ENCODE results near the gene SENP7. TPM values are rescaled to one million over a fixed set of nuclear protein-coding genes. Genes with fewer than 3 reads are reported as not detected.
"Not testable (repeated sequence)": the region's sequence is repeated elsewhere in the genome, so short reads cannot be mapped to it uniquely, and the experiment has no call there.

SENP7 gene
- polyA plus RNA-seq, 1 donor from 2014 or later, result 273 TPM

- Histone ChIP-seq H2AFZ (ENCODE audit: low read depth, low read length) (no peak overlapping the region), H3F3A (ENCODE audit: insufficient read depth, low read length, poor library complexity, severe bottlenecking) (no peaks in the 10 kb centered on the region), H3K9ac (ENCODE audit: low read length) (no peak overlapping the region), H3K4me2 (ENCODE audit: low read length) (no peak overlapping the region), H3K79me2 (replicated peaks; ENCODE audit: insufficient read depth, low read length) (peaks cover 26% of the 10 kb centered on the region), H3K4me3 (ENCODE audit: low read length) (no peak overlapping the region), H3K9me3 (ENCODE audit: low read length) (no peaks in the 10 kb centered on the region), H3K36me3 (ENCODE audit: insufficient read depth, low read length) (no peaks in the 10 kb centered on the region), H3K27me3 (ENCODE audit: insufficient read depth, low read depth, low read length) (no peaks in the 10 kb centered on the region), H4K20me1 (ENCODE audit: insufficient read depth) (no peaks in the 10 kb centered on the region), H3K9me2 (ENCODE audit: insufficient read depth, low read length) (no peaks in the 10 kb centered on the region), H3K27ac (ENCODE audit: low read length) (no peak overlapping the region)
- TF ChIP-seq EP300 (conservative IDR thresholded peaks at IDR 0.05; ENCODE audit: poor library complexity, severe bottlenecking) (no peak), REST (IDR thresholded peaks at IDR 0.05; ENCODE audit: borderline replicate concordance) (no peak), RAD21 (conservative IDR thresholded peaks at IDR 0.05) (no peak)
- TF ChIP-seq, protein P1, sequence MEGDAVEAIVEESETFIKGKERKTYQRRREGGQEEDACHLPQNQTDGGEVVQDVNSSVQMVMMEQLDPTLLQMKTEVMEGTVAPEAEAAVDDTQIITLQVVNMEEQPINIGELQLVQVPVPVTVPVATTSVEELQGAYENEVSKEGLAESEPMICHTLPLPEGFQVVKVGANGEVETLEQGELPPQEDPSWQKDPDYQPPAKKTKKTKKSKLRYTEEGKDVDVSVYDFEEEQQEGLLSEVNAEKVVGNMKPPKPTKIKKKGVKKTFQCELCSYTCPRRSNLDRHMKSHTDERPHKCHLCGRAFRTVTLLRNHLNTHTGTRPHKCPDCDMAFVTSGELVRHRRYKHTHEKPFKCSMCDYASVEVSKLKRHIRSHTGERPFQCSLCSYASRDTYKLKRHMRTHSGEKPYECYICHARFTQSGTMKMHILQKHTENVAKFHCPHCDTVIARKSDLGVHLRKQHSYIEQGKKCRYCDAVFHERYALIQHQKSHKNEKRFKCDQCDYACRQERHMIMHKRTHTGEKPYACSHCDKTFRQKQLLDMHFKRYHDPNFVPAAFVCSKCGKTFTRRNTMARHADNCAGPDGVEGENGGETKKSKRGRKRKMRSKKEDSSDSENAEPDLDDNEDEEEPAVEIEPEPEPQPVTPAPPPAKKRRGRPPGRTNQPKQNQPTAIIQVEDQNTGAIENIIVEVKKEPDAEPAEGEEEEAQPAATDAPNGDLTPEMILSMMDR (IDR thresholded peaks at IDR 0.05; ENCODE audit: poor library complexity, severe bottlenecking), result no peak
These were observed 54.6 kb downstream of the SENP7 start for GRCh38 chr3:101458387-101458786.

DNA sequence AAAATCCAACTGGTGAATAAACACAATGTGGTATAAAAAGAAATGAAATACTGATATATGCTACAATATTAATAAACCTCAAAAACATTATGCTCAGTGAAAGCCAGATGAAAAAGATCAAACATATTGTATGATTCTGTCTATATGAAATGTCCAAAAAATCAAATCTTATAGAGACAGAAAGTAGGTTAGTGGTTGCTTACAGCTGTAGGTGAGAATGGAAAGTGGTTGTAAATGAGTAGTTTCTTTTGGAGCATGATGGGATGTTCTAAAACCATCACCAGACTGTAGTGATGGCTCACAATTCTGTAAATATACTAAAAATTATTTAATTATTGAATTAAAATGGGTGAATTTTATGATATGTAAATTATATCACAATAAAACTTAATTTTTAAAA, 58.4 kb downstream of the SENP7 start:
- no peak overlapping the region for H3K4me3 ChIP-seq (ENCODE audit: low read length)
- H3K4me2 ChIP-seq (ENCODE audit: low read length), result no peak overlapping the region
- no peak for TF ChIP-seq EZH2 (IDR thresholded peaks at IDR 0.05; ENCODE audit: borderline replicate concordance, insufficient read depth, low read length, poor library complexity, severe bottlenecking)
- TF ChIP-seq POLR2AphosphoS5 (IDR thresholded peaks at IDR 0.05), result no peak
- no peak overlapping the region for H3K27ac ChIP-seq (ENCODE audit: low read length)
- H3F3A ChIP-seq (ENCODE audit: insufficient read depth, low read length, poor library complexity, severe bottlenecking), result no peaks in the 10 kb centered on the region
- H3K36me3 ChIP-seq (ENCODE audit: insufficient read depth, low read length), result no peaks in the 10 kb centered on the region
- H3K9me3 ChIP-seq (ENCODE audit: low read length), result no peaks in the 10 kb centered on the region
- no peaks in the 10 kb centered on the region for H3K27me3 ChIP-seq (ENCODE audit: insufficient read depth, low read depth, low read length)
- no peak overlapping the region for H2AFZ ChIP-seq (ENCODE audit: low read depth, low read length)
- no peaks in the 10 kb centered on the region for H3K9me2 ChIP-seq (ENCODE audit: insufficient read depth, low read length)
- no peak overlapping the region for H3K9ac ChIP-seq (ENCODE audit: low read length)
- H4K20me1 ChIP-seq (ENCODE audit: insufficient read depth), result no peaks in the 10 kb centered on the region
- H3K79me2 ChIP-seq (replicated peaks; ENCODE audit: insufficient read depth, low read length), result peaks cover 13% of the 10 kb centered on the region

DNA sequence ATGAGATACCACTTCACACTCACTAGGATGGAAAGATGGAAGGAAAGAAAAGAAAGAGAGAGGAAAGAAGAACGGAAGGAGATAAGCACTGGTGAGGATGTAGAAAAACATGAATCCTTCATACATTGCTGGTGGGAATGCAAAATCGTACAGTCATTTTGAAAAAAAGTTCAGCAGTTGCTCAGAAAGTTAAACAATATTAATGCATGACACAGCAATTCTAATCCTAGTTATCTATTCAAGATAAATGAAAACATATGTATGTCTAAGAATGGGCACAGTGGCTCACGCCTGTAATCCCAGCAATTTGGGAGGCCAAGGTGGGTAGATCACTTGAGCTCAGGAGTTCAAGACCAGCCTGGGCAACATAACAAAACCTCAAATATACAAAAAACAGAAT, 59.1 kb downstream of the SENP7 start:
- peaks cover 6% of the 10 kb centered on the region for H3K79me2 ChIP-seq (replicated peaks; ENCODE audit: insufficient read depth, low read length)
- H3F3A ChIP-seq (ENCODE audit: insufficient read depth, low read length, poor library complexity, severe bottlenecking), result no peaks in the 10 kb centered on the region
- H4K20me1 ChIP-seq (ENCODE audit: insufficient read depth), result no peaks in the 10 kb centered on the region
- no peaks in the 10 kb centered on the region for H3K27me3 ChIP-seq (ENCODE audit: insufficient read depth, low read depth, low read length)
- H3K27ac ChIP-seq (ENCODE audit: low read length), result no peak overlapping the region
- H3K9me2 ChIP-seq (ENCODE audit: insufficient read depth, low read length), result no peaks in the 10 kb centered on the region
- no peak overlapping the region for H3K4me2 ChIP-seq (ENCODE audit: low read length)
- no peak overlapping the region for H2AFZ ChIP-seq (ENCODE audit: low read depth, low read length)
- no peak overlapping the region for H3K9ac ChIP-seq (ENCODE audit: low read length)
- no peaks in the 10 kb centered on the region for H3K36me3 ChIP-seq (ENCODE audit: insufficient read depth, low read length)
- no peaks in the 10 kb centered on the region for H3K9me3 ChIP-seq (ENCODE audit: low read length)
- TF ChIP-seq MXI1 (conservative IDR thresholded peaks at IDR 0.05; ENCODE audit: poor library complexity, severe bottlenecking), result no peak
- no peak overlapping the region for H3K4me3 ChIP-seq (ENCODE audit: low read length)

DNA sequence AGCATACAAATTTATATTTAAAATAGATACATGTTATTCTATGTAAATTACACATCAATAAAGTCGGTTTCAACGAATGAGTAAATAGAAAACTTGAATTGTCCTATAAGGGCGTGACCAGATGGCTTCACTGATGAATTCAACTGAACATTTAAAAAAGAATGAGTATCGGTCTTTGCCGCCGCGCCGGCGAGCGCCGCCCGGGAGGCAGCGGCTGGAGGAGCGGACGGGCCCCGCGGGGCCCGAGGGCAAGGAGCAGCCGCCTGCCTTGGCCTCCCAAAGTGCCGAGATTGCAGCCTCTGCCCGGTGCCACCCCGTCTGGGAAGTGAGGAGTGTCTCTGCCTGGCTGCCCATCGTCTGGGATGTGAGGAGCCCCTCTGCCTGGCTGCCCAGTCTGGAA, 74.4 kb downstream of the SENP7 start:
- not testable (repeated sequence) for H3K9me2 ChIP-seq (ENCODE audit: insufficient read depth, low read length); H3K4me3 ChIP-seq (ENCODE audit: low read length); H3F3A ChIP-seq (ENCODE audit: insufficient read depth, low read length, poor library complexity, severe bottlenecking); H2AFZ ChIP-seq (ENCODE audit: low read depth, low read length); H3K9ac ChIP-seq (ENCODE audit: low read length); H3K27ac ChIP-seq (ENCODE audit: low read length); H4K20me1 ChIP-seq (ENCODE audit: insufficient read depth); H3K4me2 ChIP-seq (ENCODE audit: low read length); H3K27me3 ChIP-seq (ENCODE audit: insufficient read depth, low read depth, low read length)
- peaks cover 15% of the 10 kb centered on the region for H3K36me3 ChIP-seq (ENCODE audit: insufficient read depth, low read length)
- peaks cover 61% of the 10 kb centered on the region for H3K79me2 ChIP-seq (replicated peaks; ENCODE audit: insufficient read depth, low read length)
- peaks cover 11% of the 10 kb centered on the region for H3K9me3 ChIP-seq (ENCODE audit: low read length)

All from neural cell (in vitro differentiated cells).